GM23338 (cell line): Measurements from ENCODE around the gene SFMBT2.

Experiments used
- CREB1 ChIP-seq: fragments of 250-450 bp; sonication (Bioruptor Pico); IDR thresholded peaks from 2 replicates; pipeline ENCODE4 v1.5.0; 2020; ENCODE audit warnings: low read depth, mild to moderate bottlenecking, moderate library complexity
- CTCF ChIP-seq, 2 experiments: fragments of 200-600 bp in 1 of 2; sonication (generic) in 1 of 2; conservative IDR thresholded peaks; 2 replicates each; pipeline versions ENCODE4 v1.5.1 to v1.6.1; 2016 to 2017; ENCODE audit warnings: antibody characterized with exemption in 2 of 2, low read depth in 2 of 2, mild to moderate bottlenecking in 2 of 2, moderate library complexity in 1 of 2
- EZH2 ChIP-seq: fragments of 200-600 bp; sonication (generic); IDR thresholded peaks from one replicate; pipeline ENCODE4 v1.8.0; 2017; ENCODE audit warnings: antibody characterized with exemption, mild to moderate bottlenecking, low read depth; ENCODE audit not compliant: unreplicated experiment
- EZH2phosphoT487 ChIP-seq: fragments of 200-600 bp; sonication (generic); IDR thresholded peaks from one replicate; pipeline ENCODE4 v1.8.1; 2018; ENCODE audit warnings: antibody characterized with exemption; ENCODE audit not compliant: unreplicated experiment
- JUNB ChIP-seq: IDR thresholded peaks from one replicate; pipeline ENCODE4 v1.6.1; 2016; ENCODE audit warnings: antibody characterized with exemption; ENCODE audit not compliant: unreplicated experiment
- NANOG ChIP-seq: IDR thresholded peaks from 2 replicates; pipeline ENCODE4 v1.6.1; 2016; ENCODE audit warnings: antibody characterized with exemption, borderline replicate concordance
- POLR2AphosphoS5 ChIP-seq: IDR thresholded peaks from 2 replicates; pipeline ENCODE4 v1.6.1; 2016; ENCODE audit warnings: antibody characterized with exemption, low read depth
- STAT1 ChIP-seq: IDR thresholded peaks from one replicate; pipeline ENCODE4 v1.6.1; 2016; ENCODE audit warnings: antibody characterized with exemption; ENCODE audit not compliant: unreplicated experiment
- ZNF114 ChIP-seq: fragments of 250-450 bp; sonication (Bioruptor Pico); IDR thresholded peaks from 2 replicates; pipeline ENCODE4 v1.5.0; 2020; ENCODE audit warnings: mild to moderate bottlenecking, moderate library complexity
- ZNF331 ChIP-seq: fragments of 250-450 bp; sonication (Bioruptor Pico); IDR thresholded peaks from 2 replicates; pipeline ENCODE4 v1.5.0; 2020; ENCODE audit warnings: low read depth, mild to moderate bottlenecking, moderate library complexity
- TF ChIP-seq, protein P1 (sequence below): IDR thresholded peaks from one replicate; pipeline ENCODE4 v1.6.1; 2018; ENCODE audit warnings: antibody characterized with exemption; ENCODE audit not compliant: unreplicated experiment
- TF ChIP-seq, protein P2 (sequence below): IDR thresholded peaks from 2 replicates; pipeline ENCODE4 v1.6.1; 2016; ENCODE audit warnings: antibody characterized with exemption

DNA sequence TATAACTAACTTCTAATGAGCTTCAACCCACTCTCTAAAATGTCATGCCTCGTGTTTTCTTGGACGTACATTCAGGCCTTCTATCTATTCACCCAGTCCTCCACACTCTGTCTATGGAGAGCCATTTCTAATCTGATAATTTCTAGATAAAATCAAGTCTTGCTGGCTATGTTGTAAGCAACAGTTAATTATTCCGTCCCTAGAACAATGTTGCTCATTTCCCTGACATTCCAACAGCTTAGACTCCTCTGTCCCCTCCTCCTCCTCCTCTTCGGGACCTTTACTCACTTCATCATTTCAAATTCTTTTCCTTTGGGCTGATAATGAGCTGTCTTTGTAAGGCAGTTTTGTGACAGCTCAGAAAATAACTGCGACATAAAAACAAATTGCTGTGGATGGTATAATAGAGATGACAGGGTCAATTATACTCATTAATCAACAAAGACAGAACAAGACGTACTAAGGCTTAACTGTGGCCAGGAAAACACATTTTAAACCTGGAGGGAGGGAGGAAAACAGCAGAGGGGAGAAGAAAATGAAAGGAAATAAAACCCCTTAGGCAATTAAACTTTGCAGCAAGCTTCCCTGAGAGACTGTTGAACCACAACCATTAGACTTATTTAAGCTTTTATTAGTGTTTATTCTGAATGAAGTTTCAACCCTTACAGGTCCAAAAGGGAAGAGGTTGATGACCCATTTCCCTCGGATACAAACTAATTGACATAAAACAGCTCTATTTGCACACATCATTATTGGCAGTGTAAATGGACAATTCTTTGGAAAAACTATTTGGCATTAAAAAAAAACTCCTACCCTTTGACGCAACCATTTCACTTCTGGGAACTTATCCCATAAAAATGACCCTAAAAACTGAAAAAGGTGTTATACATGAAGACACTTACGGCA lies 179.1 kb downstream of the SFMBT2 start:
- TF ChIP-seq EZH2 (no peak), EZH2phosphoT487 (no peak), CTCF (conservative IDR thresholded peaks at IDR 0.05; ENCODE audit: low read depth in 2 of 2) (no peak), STAT1 (no peak), CREB1 (CRISPR knock-in tag) (no peak), JUNB (no peak), ZNF331 (no peak), POLR2AphosphoS5 (no peak), ZNF114 (no peak), NANOG (no peak)
- TF ChIP-seq, protein P1, sequence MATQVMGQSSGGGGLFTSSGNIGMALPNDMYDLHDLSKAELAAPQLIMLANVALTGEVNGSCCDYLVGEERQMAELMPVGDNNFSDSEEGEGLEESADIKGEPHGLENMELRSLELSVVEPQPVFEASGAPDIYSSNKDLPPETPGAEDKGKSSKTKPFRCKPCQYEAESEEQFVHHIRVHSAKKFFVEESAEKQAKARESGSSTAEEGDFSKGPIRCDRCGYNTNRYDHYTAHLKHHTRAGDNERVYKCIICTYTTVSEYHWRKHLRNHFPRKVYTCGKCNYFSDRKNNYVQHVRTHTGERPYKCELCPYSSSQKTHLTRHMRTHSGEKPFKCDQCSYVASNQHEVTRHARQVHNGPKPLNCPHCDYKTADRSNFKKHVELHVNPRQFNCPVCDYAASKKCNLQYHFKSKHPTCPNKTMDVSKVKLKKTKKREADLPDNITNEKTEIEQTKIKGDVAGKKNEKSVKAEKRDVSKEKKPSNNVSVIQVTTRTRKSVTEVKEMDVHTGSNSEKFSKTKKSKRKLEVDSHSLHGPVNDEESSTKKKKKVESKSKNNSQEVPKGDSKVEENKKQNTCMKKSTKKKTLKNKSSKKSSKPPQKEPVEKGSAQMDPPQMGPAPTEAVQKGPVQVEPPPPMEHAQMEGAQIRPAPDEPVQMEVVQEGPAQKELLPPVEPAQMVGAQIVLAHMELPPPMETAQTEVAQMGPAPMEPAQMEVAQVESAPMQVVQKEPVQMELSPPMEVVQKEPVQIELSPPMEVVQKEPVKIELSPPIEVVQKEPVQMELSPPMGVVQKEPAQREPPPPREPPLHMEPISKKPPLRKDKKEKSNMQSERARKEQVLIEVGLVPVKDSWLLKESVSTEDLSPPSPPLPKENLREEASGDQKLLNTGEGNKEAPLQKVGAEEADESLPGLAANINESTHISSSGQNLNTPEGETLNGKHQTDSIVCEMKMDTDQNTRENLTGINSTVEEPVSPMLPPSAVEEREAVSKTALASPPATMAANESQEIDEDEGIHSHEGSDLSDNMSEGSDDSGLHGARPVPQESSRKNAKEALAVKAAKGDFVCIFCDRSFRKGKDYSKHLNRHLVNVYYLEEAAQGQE, result no peak
- TF ChIP-seq, protein P2, sequence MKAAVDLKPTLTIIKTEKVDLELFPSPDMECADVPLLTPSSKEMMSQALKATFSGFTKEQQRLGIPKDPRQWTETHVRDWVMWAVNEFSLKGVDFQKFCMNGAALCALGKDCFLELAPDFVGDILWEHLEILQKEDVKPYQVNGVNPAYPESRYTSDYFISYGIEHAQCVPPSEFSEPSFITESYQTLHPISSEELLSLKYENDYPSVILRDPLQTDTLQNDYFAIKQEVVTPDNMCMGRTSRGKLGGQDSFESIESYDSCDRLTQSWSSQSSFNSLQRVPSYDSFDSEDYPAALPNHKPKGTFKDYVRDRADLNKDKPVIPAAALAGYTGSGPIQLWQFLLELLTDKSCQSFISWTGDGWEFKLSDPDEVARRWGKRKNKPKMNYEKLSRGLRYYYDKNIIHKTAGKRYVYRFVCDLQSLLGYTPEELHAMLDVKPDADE, result no peak
